ENCODE results near the gene ZBTB11. TPM values are rescaled to one million over a fixed set of nuclear protein-coding genes. Genes with fewer than 3 reads are reported as not detected.

The ZBTB11 gene
- total and polyA plus RNA-seq, 2 donors (not counting 3 experiments of a cell fraction or from before 2014, with no cell fraction given): 4.2 to 15.8 TPM

GRCh38 chr3:101667844-101668243, 9.1 kb downstream of the ZBTB11 start:
- CTCF ChIA-PET: interaction anchor here (1.7 kb wide), 1 partner anchor 9 kb away, joined by 3 read pairs; the partner anchor contains the start of gene ZBTB11
- Histone ChIP-seq H3K36me3 (ENCODE audit: control insufficient read depth in 2 of 2, extremely low read depth in 1 of 2, insufficient read depth in 2 of 2, low read length in 2 of 2) (peaks cover 6 to 7% of the 10 kb centered on the region in 2 experiments), H3K79me2 (ENCODE audit: control insufficient read depth, insufficient read depth, low read length) (peaks cover 18% of the 10 kb centered on the region), H3K9me1 (replicated peaks; ENCODE audit: control insufficient read depth, extremely low read depth, insufficient read depth, low read length) (no peaks in the 10 kb centered on the region), H3K9me3 (replicated peaks; ENCODE audit: control insufficient read depth, insufficient read depth, low read length) (no peaks in the 10 kb centered on the region), H3K4me3 (replicated peaks in 1 of 3; ENCODE audit: insufficient read depth in 1 of 3, low read depth in 1 of 3, low read length in 3 of 3) (no peak overlapping the region), H4K20me1 (replicated peaks; ENCODE audit: control insufficient read depth, extremely low read depth, insufficient read depth, low read length) (no peaks in the 10 kb centered on the region), H2AFZ (ENCODE audit: low read depth, low read length) (no peak overlapping the region), H3K4me1 (ENCODE audit: control insufficient read depth, extremely low read depth, insufficient read depth, low read length) (no peaks in the 10 kb centered on the region), H3K27ac (ENCODE audit: insufficient read depth, low read depth, low read length) (no peak overlapping the region), H3K4me2 (ENCODE audit: insufficient read depth, low read length) (no peak overlapping the region), H3K27me3 (ENCODE audit: control insufficient read depth in 2 of 2, insufficient read depth in 2 of 2, low read length in 2 of 2) (no peaks in the 10 kb centered on the region), H3K9ac (replicated peaks; ENCODE audit: extremely low read depth, insufficient read depth, low read length) (no peak overlapping the region)
- no peak for DNase-seq (ENCODE audit: low read depth, low spot score)
- FAIRE-seq: no peak
- TF ChIP-seq EZH2 (IDR thresholded peaks at IDR 0.05; ENCODE audit: borderline replicate concordance, low read depth, low read length, severe bottlenecking) (no peak), MYC (IDR thresholded peaks at IDR 0.05; ENCODE audit: low read depth, low read length) (no peak), JUN (IDR thresholded peaks at IDR 0.05; ENCODE audit: borderline replicate concordance, insufficient read depth, insufficient read length, low read depth) (no peak), POLR2A (IDR thresholded peaks at IDR 0.05; ENCODE audit: low read depth, low read length) (no peak), POLR2AphosphoS5 (IDR thresholded peaks at IDR 0.05; ENCODE audit: insufficient read depth, low read depth, low read length) (no peak), MAX (IDR thresholded peaks at IDR 0.05; ENCODE audit: insufficient read depth, insufficient read length) (no peak), FOS (IDR thresholded peaks at IDR 0.05; ENCODE audit: borderline replicate concordance, insufficient read depth, low read length) (no peak), GATA2 (IDR thresholded peaks at IDR 0.05; ENCODE audit: insufficient read depth, insufficient read length, low read depth, low read length) (no peak)
- TF ChIP-seq, protein P1, sequence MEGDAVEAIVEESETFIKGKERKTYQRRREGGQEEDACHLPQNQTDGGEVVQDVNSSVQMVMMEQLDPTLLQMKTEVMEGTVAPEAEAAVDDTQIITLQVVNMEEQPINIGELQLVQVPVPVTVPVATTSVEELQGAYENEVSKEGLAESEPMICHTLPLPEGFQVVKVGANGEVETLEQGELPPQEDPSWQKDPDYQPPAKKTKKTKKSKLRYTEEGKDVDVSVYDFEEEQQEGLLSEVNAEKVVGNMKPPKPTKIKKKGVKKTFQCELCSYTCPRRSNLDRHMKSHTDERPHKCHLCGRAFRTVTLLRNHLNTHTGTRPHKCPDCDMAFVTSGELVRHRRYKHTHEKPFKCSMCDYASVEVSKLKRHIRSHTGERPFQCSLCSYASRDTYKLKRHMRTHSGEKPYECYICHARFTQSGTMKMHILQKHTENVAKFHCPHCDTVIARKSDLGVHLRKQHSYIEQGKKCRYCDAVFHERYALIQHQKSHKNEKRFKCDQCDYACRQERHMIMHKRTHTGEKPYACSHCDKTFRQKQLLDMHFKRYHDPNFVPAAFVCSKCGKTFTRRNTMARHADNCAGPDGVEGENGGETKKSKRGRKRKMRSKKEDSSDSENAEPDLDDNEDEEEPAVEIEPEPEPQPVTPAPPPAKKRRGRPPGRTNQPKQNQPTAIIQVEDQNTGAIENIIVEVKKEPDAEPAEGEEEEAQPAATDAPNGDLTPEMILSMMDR (IDR thresholded peaks at IDR 0.05; ENCODE audit: extremely low read depth in 1 of 2, insufficient read depth in 1 of 2, low read depth in 1 of 2, low read length in 2 of 2): no peak
- dilution Hi-C loops (cut with MboI; ENCODE audit: extremely low pct_ligation_motif_present, low sequenced_read_pairs): no loop called here
- BruUV-seq (replicated peaks): no TSS peak
- POLR2A ChIA-PET: no interaction called here
- intact Hi-C loops (cut with micrococcal nuclease): no loop called here

All from endothelial cell of umbilical vein (primary cell).